SU-DHL-6 (cell line): ENCODE measurements around the gene MS4A18.

Experiments
- H2AFZ ChIP-seq: fragments of 200-600 bp; sonication (generic); 2 replicates; pipeline ENCODE4 v1.6.1; 2014; ENCODE audit warnings: low read depth, mild to moderate bottlenecking, moderate library complexity, mixed read lengths, antibody characterized with exemption, low read length; ENCODE audit not compliant: severe bottlenecking
- H3F3A ChIP-seq: fragments of 200-600 bp; shearing (Covaris generic); 2 replicates; pipeline ENCODE4 v1.6.0; 2016; ENCODE audit warnings: antibody characterized with exemption, mild to moderate bottlenecking; ENCODE audit not compliant: insufficient read depth
- H3K27ac ChIP-seq: fragments of 200-600 bp; sonication (generic); 2 replicates; pipeline ENCODE4 v1.5.1; 2016; ENCODE audit warnings: low read depth, mild to moderate bottlenecking, low read length, moderate library complexity, mixed read lengths
- H3K27me3 ChIP-seq: fragments of 200-600 bp; sonication (generic), shearing (Covaris generic); 2 replicates; pipeline ENCODE4 v1.6.0; 2014; ENCODE audit warnings: mild to moderate bottlenecking, low read length
- H3K36me3 ChIP-seq: fragments of 200-600 bp; sonication (generic); 2 replicates; pipeline ENCODE4 v1.6.1; 2014; ENCODE audit warnings: mild to moderate bottlenecking, low read length, mixed read lengths
- H3K4me2 ChIP-seq: fragments of 300-600, 200-600 bp; shearing (Covaris generic), sonication (generic); 2 replicates; pipeline ENCODE4 v1.6.0; 2014; ENCODE audit warnings: low read length, low read depth, mild to moderate bottlenecking; ENCODE audit not compliant: poor library complexity, severe bottlenecking
- H3K4me3 ChIP-seq: fragments of 200-600 bp; sonication (generic); 2 replicates; pipeline ENCODE4 v1.5.1; 2014; ENCODE audit warnings: antibody characterized with exemption, low read length, mild to moderate bottlenecking, mixed read lengths; ENCODE audit not compliant: insufficient read depth, poor library complexity, severe bottlenecking
- H3K79me2 ChIP-seq: fragments of 200-600 bp; sonication (generic); 2 replicates; pipeline ENCODE4 v1.6.1; 2014; ENCODE audit warnings: mild to moderate bottlenecking, low read length, moderate library complexity; ENCODE audit not compliant: insufficient read depth
- H3K9ac ChIP-seq: fragments of 200-600 bp; sonication (generic); 2 replicates; pipeline ENCODE4 v1.7.0; 2014; ENCODE audit warnings: mild to moderate bottlenecking, low read length
- H3K9me2 ChIP-seq: fragments of 200-600 bp; sonication (generic); replicated peaks from 2 replicates; pipeline ENCODE4 v1.6.1; 2014; ENCODE audit warnings: low read length; ENCODE audit not compliant: insufficient read depth
- H3K9me3 ChIP-seq: fragments of 200-600 bp; sonication (generic); 2 replicates; pipeline ENCODE4 v1.6.1; 2014; ENCODE audit warnings: low read length, mixed read lengths; ENCODE audit not compliant: insufficient read depth
- H4K20me1 ChIP-seq: fragments of 200-600 bp; sonication (generic); 2 replicates; pipeline ENCODE4 v1.6.1; 2014; ENCODE audit warnings: low read depth, mild to moderate bottlenecking, antibody characterized with exemption, low read length, moderate library complexity, mixed read lengths
- EZH2phosphoT487 ChIP-seq: fragments of 200-600 bp; sonication (generic), shearing (Covaris generic); conservative IDR thresholded peaks from 2 replicates; pipeline ENCODE4 v1.6.1; 2018; ENCODE audit warnings: mild to moderate bottlenecking, antibody characterized with exemption, low read length, moderate library complexity, mixed read lengths
- TF ChIP-seq, protein P1 (sequence below): fragments of 200-600 bp; sonication (generic); IDR thresholded peaks from one replicate; pipeline ENCODE4 v1.5.1; 2017; ENCODE audit warnings: antibody characterized with exemption, mild to moderate bottlenecking, low read length, moderate library complexity; ENCODE audit not compliant: insufficient read depth, poor library complexity, severe bottlenecking

Gene MS4A18

GRCh38 chr11:60785136-60785535 is 60.6 kb downstream of the MS4A18 start, which contains the start of gene MS4A10:
TSS of gene MS4A10 (plus strand) at chr11:60785333. CDS start at chr11:60790336, 5,003 bp downstream.
- Histone ChIP-seq H3K79me2 (no peaks in the 10 kb centered on the region), H3F3A (no peaks in the 10 kb centered on the region), H2AFZ (no peak within 1 kb of the TSS), H3K9me2 (no peaks in the 10 kb centered on the region), H4K20me1 (no peaks in the 10 kb centered on the region), H3K27ac (no peak within 1 kb of the TSS), H3K36me3 (no peaks in the 10 kb centered on the region), H3K9me3 (no peaks in the 10 kb centered on the region), H3K4me2 (no peak within 1 kb of the TSS), H3K4me3 (no peak within 1 kb of the TSS), H3K9ac (no peak within 1 kb of the TSS), H3K27me3 (no peaks in the 10 kb centered on the region)
- TF ChIP-seq, protein P1, sequence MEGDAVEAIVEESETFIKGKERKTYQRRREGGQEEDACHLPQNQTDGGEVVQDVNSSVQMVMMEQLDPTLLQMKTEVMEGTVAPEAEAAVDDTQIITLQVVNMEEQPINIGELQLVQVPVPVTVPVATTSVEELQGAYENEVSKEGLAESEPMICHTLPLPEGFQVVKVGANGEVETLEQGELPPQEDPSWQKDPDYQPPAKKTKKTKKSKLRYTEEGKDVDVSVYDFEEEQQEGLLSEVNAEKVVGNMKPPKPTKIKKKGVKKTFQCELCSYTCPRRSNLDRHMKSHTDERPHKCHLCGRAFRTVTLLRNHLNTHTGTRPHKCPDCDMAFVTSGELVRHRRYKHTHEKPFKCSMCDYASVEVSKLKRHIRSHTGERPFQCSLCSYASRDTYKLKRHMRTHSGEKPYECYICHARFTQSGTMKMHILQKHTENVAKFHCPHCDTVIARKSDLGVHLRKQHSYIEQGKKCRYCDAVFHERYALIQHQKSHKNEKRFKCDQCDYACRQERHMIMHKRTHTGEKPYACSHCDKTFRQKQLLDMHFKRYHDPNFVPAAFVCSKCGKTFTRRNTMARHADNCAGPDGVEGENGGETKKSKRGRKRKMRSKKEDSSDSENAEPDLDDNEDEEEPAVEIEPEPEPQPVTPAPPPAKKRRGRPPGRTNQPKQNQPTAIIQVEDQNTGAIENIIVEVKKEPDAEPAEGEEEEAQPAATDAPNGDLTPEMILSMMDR = no peak
- no peak for TF ChIP-seq EZH2phosphoT487

- Histone ChIP-seq H3K27ac (no peak overlapping the region), H3F3A (no peaks in the 10 kb centered on the region), H4K20me1 (no peaks in the 10 kb centered on the region), H3K4me2 (no peak overlapping the region), H2AFZ (no peak overlapping the region), H3K9ac (no peak overlapping the region), H3K9me3 (no peaks in the 10 kb centered on the region), H3K4me3 (no peak overlapping the region), H3K27me3 (no peaks in the 10 kb centered on the region), H3K36me3 (no peaks in the 10 kb centered on the region), H3K9me2 (no peaks in the 10 kb centered on the region), H3K79me2 (no peaks in the 10 kb centered on the region)
- no peak for TF ChIP-seq EZH2phosphoT487
- TF ChIP-seq, protein P1 = no peak
Observed at GRCh38 chr11:60785806-60786361, 61.4 kb downstream of the MS4A18 start.

- Histone ChIP-seq H3K27ac (no peak overlapping the region), H3K9me3 (no peaks in the 10 kb centered on the region), H3K36me3 (no peaks in the 10 kb centered on the region), H3K9me2 (no peaks in the 10 kb centered on the region), H3K4me2 (no peak overlapping the region), H3K79me2 (no peaks in the 10 kb centered on the region), H4K20me1 (no peaks in the 10 kb centered on the region), H3K4me3 (no peak overlapping the region), H3K27me3 (no peaks in the 10 kb centered on the region), H3K9ac (no peak overlapping the region), H2AFZ (no peak overlapping the region), H3F3A (no peaks in the 10 kb centered on the region)
- TF ChIP-seq, protein P1 = no peak
- TF ChIP-seq EZH2phosphoT487 = no peak
Observed at GRCh38 chr11:60786811-60787567, 62.5 kb downstream of the MS4A18 start.
